ENCODE measurements around the gene ORM2.

ORM2 gene

DNA sequence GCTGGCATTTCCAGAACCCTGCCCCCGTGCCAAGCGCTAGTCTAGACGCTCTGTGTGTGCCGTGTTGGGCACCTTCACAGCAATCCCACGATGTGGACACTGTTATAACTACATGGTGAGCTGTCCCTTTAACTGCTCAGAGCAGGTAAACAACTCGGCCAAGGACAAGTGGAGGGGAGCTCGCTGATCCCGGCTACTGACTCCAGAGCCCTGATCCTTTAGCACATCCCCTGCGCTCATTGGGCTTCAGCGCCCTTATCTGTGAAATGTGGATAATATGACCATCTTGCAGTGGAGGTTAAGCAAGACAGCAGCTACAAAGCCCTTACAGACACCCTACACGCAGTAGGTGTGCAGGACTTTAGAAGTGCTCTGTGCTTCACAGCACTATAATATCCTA lies 16.5 kb downstream of the ORM2 start:
- Histone ChIP-seq H3K4me3 (IDR thresholded peaks at IDR 0.05; ENCODE audit: insufficient read depth, low read depth, low read length) (no peak overlapping the region), H3K36me3 (ENCODE audit: insufficient read depth) (peaks cover 20% of the 10 kb centered on the region; the same call in 1 of the 2 replicates), H3K27me3 (ENCODE audit: insufficient read depth, low read depth) (no peaks in the 10 kb centered on the region), H3K4me2 (no peak overlapping the region), H3K27ac (no peak overlapping the region), H3K9ac (no peak overlapping the region), H2AFZ (ENCODE audit: low read depth) (no peak overlapping the region), H3K79me2 (ENCODE audit: insufficient read depth, low read depth) (no peaks in the 10 kb centered on the region), H3K4me1 (ENCODE audit: low read depth, poor library complexity, severe bottlenecking) (peaks cover 31% of the 10 kb centered on the region), H4K20me1 (ENCODE audit: insufficient read depth) (no peaks in the 10 kb centered on the region)
- no peak for TF ChIP-seq CTCF (conservative IDR thresholded peaks at IDR 0.05; ENCODE audit: low read depth, low read length)

DNA sequence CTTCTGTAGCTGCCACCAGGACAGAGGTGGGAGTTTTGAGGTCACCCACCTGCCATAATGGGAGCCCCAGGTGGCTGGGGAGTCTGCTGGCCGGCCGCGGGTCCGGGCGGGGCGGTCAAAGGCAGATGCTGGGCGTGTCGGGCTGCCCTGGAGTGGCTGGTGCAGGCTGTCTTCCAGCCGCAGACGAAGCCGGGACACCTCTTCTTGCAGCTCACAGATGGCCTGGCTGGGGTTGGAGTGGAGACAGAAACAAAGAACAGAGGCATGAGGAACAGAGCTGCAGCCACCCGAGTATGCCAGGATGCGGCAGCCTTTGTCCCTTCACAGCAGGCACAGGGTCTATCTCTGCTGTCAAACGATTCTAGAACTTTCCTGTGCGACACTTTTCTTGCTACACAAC lies 18.0 kb downstream of the ORM2 start:
- no peaks in the 10 kb centered on the region for H4K20me1 ChIP-seq (ENCODE audit: insufficient read depth)
- H3K4me2 ChIP-seq: no peak overlapping the region
- no peaks in the 10 kb centered on the region for H3K27me3 ChIP-seq (ENCODE audit: insufficient read depth, low read depth)
- H3K36me3 ChIP-seq (ENCODE audit: insufficient read depth): peaks cover 20% of the 10 kb centered on the region; the same call in 1 of the 2 replicates
- no peak overlapping the region for H3K9ac ChIP-seq
- H3K79me2 ChIP-seq (ENCODE audit: insufficient read depth, low read depth): no peaks in the 10 kb centered on the region
- no peak overlapping the region; the same call in 1 of the 2 replicates for H3K27ac ChIP-seq
- no peak overlapping the region for H2AFZ ChIP-seq (ENCODE audit: low read depth)
- H3K4me3 ChIP-seq (IDR thresholded peaks at IDR 0.05; ENCODE audit: insufficient read depth, low read depth, low read length): no peak overlapping the region
- no peak for TF ChIP-seq CTCF (conservative IDR thresholded peaks at IDR 0.05; ENCODE audit: low read depth, low read length)
- H3K4me1 ChIP-seq (ENCODE audit: low read depth, poor library complexity, severe bottlenecking): peaks cover 44% of the 10 kb centered on the region

GRCh38 chr9:114348261-114348905 lies 18.7 kb downstream of the ORM2 start:
- H3K9ac ChIP-seq: peak overlapping the region; percentile 30; the same call in 1 of the 2 replicates
- no peak overlapping the region for H2AFZ ChIP-seq (ENCODE audit: low read depth)
- no peaks in the 10 kb centered on the region for H3K79me2 ChIP-seq (ENCODE audit: insufficient read depth, low read depth)
- no peaks in the 10 kb centered on the region for H3K27me3 ChIP-seq (ENCODE audit: insufficient read depth, low read depth)
- peak overlapping the region; percentile 77 for H3K27ac ChIP-seq
- no peaks in the 10 kb centered on the region for H4K20me1 ChIP-seq (ENCODE audit: insufficient read depth)
- no peak overlapping the region for H3K4me3 ChIP-seq (IDR thresholded peaks at IDR 0.05; ENCODE audit: insufficient read depth, low read depth, low read length)
- no peak for TF ChIP-seq CTCF (conservative IDR thresholded peaks at IDR 0.05; ENCODE audit: low read depth, low read length)
- H3K36me3 ChIP-seq (ENCODE audit: insufficient read depth): peaks cover 17% of the 10 kb centered on the region; the same call in 1 of the 2 replicates
- H3K4me1 ChIP-seq (ENCODE audit: low read depth, poor library complexity, severe bottlenecking): peaks cover 44% of the 10 kb centered on the region
- peak overlapping the region; percentile 51 for H3K4me2 ChIP-seq

- Histone ChIP-seq H4K20me1 (ENCODE audit: insufficient read depth) (no peaks in the 10 kb centered on the region), H3K4me3 (IDR thresholded peaks at IDR 0.05; ENCODE audit: insufficient read depth, low read depth, low read length) (no peak overlapping the region), H3K36me3 (ENCODE audit: insufficient read depth) (peaks cover 17% of the 10 kb centered on the region; the same call in 1 of the 2 replicates), H3K27me3 (ENCODE audit: insufficient read depth, low read depth) (no peaks in the 10 kb centered on the region), H2AFZ (ENCODE audit: low read depth) (no peak overlapping the region), H3K27ac (peak overlapping the region; percentile 77), H3K9ac (peak overlapping the region; percentile 30; the same call in 1 of the 2 replicates), H3K79me2 (ENCODE audit: insufficient read depth, low read depth) (no peaks in the 10 kb centered on the region), H3K4me1 (ENCODE audit: low read depth, poor library complexity, severe bottlenecking) (peaks cover 44% of the 10 kb centered on the region), H3K4me2 (peak overlapping the region; percentile 51)
- TF ChIP-seq CTCF (conservative IDR thresholded peaks at IDR 0.05; ENCODE audit: low read depth, low read length): no peak
Observed at GRCh38 chr9:114348906-114349482, 19.3 kb downstream of the ORM2 start.
